NCI-H1105 (cell line): ENCODE measurements around the gene STARD13.
"Not testable (repeated sequence)": the region's sequence is repeated elsewhere in the genome, so short reads cannot be mapped to it uniquely, and the experiment has no call there.

Source experiments
- DNase-seq: peaks from one replicate; lab custom pipeline; 2025; lab: John Stamatoyannopoulos, UW

Gene STARD13

GRCh38 chr13:33195693-33196464, 89.7 kb downstream of the STARD13 start:
- DNase-seq: no peak

DNA sequence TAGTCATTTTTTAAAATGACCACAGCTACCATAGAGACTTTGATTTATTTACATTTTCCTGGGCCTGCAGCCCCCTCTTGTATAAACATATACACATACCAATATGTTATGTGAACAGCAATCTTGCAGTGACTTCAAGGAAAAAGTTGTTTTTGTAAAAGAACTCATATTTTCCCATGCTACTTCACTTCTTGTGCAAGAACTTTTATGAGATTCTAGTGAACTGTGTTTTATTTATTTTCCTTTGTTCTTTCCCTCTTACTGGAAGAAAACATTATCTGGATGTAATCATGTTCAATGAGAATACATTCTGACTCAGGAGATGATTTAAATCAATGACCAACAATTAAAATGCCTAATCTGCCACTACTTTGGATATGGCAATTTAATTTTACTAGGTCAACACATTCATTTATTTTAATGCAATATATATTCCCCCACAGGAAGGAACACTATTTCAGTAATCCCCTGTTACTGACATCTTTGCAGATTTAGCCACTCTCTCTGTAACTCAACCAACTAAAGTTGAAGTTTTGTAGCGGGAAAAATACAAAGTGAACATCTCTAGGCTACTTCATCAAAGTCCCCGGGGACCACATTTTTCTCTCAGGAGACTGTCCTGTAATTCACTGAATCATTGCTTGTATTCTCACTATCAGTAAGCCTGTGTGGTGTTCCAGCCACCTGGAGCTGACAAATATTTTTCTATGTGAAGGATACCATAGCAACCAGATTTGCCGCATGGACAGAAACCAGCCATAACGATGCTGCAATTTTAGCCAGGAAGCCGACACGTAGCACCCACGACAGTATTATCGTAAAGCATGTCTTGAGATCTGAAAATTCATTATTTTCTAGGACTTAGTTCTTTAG, 90.5 kb downstream of the STARD13 start:
- DNase-seq: no peak

- no peak for DNase-seq
Measured at GRCh38 chr13:33193428-33193974, 92.1 kb downstream of the STARD13 start.

GRCh38 chr13:33191425-33192210, 93.9 kb downstream of the STARD13 start:
- no peak for DNase-seq

DNA sequence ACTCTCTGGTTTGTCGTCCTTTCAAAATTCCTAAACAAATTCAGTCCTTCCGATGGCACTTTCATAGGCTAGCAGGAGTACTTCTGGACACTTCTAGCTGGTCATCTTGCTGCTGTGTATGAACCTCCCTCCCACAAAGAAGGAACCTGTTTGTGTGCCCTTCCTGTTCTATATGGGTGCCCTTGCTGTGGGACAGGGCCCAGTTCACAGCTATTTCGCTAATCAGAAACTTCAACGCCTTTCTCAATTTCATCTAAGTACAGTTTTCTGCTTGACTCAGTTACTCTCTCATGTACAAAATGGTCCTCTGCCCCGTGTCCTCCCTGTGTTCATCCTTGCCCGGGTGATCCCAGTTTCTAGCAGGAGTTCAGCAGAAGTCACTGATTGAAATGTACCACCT, 96.1 kb downstream of the STARD13 start:
- no peak for DNase-seq

GRCh38 chr13:33188093-33188882, 97.3 kb downstream of the STARD13 start:
- DNase-seq: no peak

DNA sequence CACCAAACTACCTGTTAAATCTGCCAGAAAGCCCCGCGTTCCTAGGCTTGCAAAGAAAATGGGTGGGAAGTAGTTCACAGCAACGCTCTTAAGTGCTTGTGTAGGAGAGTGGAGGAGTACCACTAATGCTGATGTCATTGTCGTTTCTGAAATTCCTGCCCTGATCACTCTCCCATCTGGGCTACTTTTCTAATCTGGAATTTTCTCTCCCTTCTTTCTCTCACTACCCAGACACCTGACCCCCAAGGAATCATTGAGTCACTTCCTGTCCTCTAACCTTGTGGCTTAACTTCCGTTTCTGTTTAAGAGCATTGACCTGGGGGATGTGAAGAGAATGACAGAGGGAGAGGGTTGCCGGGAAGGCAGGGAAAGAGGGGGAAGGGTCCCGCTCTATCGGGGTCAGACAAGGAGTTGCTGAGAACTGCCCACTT, 98.7 kb downstream of the STARD13 start:
- DNase-seq: no peak

GRCh38 chr13:33185853-33186252, 99.7 kb downstream of the STARD13 start:
- DNase-seq: no peak

DNA sequence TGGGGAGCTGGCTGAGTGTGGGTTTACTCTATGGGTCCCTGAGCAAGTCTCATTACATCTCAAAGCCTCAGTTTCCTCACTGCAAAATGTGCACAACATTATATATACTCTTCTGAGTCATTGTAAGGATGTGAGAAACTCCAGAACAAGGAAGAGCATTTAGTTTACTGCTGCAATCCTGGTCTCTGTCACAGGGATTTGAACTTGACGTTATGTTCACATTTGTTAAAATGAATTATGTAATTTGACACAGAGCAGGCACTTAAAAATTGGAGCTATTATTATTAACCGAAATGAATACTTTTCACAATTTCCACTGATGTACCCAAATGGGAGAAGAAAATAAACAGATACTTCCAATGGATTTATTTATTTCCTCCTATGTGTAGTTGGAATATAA, 101.0 kb downstream of the STARD13 start:
- no peak for DNase-seq

GRCh38 chr13:33184112-33184490, 101.5 kb downstream of the STARD13 start:
- DNase-seq: no peak

DNA sequence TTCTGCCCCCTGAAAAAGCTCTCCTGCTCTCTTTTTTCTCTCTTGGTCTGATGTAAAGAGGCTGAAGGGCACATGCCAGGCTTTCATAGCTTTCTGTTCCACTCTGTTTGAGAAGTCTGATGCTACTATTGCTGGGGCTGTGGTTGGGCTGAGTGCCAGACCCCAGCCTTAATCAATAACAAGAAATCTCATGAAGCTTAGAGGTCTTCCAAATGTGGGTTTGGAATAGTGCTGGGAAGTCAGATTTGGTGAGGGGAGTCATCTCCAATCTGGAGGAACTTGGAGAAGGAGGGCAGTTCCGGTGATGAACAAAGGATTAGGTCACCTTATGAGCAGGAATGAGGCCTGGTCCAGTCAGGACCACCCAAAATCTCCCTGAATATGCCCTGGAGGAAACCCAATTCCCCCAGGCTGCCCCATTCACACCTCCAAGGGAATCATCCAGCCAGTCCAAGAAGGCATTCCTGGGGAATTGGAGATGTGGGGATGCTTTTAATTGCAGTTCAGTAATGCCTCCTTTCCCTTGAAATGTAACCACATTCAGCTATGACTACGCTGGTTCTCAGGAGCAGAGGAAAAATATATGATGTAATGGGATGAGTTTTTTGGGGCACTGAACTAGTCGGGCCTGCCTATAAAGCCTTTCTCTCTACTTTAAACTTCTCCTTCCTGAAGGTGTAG, 102.0 kb downstream of the STARD13 start:
- no peak for DNase-seq

DNA sequence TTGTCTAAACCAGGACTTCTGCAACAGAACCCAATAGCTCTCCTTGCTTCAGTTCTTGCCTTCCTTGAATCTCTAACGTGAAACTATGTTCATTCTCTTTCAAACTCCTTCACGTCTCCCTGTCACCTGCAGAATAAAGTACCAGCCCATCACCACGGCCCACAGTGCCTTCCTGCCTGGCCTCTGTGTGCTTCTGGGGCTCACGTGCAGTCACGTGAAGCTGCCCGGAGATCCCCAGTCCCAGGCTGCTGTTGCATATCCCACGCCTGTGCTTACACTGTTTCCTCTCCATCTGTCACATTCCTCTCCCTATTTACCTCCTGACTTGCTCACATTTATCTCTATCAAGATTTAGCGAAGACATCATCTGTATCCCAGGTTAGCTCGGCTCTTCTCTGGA, 102.8 kb downstream of the STARD13 start:
- no peak for DNase-seq

- no peak for DNase-seq
Measured at GRCh38 chr13:33181264-33181663, 104.3 kb downstream of the STARD13 start.

DNA sequence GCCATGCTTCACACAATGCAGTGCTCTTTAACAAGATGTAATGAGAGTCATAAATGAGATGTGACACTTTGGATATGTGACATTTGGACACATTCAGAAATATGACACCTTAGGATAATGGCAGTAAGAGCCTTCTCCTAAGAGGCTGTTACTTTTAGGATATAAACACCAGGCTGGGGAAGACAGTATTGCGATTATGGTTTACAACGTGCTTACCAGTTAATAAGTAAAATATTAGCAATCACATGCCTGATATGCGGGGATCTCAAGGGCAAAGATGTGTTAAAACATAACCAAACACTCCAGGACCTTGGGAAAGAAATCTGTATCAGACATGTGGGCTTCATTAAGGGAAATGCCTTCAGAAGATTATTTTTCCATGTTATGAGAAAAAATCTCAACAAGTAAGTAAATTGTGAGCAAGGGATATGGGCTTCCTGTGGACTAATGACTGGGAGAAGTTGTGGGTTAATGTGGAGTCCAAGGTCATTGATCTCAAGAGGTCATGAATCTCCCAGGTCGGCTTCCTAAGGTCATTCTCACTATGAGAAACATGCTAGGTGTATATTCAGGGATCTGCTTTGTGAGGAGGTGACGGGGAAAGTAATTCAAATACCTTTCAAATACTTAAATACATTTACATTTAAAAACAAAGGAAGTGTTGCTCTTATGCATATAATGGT, 105.3 kb downstream of the STARD13 start:
- DNase-seq: no peak

DNA sequence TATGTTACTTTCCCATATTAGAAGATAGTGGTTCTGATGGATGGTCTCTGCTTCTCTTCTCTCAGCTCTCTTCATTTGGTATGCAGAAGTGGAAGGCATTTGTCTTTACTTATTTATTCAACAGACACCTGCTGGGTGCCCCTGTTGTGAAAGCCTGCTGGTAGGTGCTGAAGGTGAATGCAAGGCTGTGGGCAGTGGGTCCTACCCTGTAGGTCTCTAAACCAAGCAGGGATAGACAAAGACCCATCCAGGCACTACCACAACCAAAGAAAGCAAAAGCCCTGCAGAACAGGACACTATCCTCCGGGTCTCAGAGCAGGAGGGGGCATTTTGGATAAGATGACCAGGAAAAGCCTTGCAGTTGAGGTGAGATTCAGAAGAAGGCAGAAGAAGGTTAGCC, 106.1 kb downstream of the STARD13 start:
- no peak for DNase-seq

GRCh38 chr13:33178209-33178840, 107.2 kb downstream of the STARD13 start:
- no peak for DNase-seq

- not testable (repeated sequence) for DNase-seq
Measured at GRCh38 chr13:33177340-33178208, 108.0 kb downstream of the STARD13 start.

GRCh38 chr13:33176526-33176925, 109.0 kb downstream of the STARD13 start:
- no peak for DNase-seq

- DNase-seq: no peak
Measured at GRCh38 chr13:33175991-33176390, 109.6 kb downstream of the STARD13 start.
